GM12874 (cell line): ENCODE data around the gene VLDLR.

Experiments
- TF ChIP-seq, protein P1 (sequence below): IDR thresholded peaks from 2 replicates; pipeline ENCODE4 v1.5.1; 2011; ENCODE audit warnings: low read depth, mild to moderate bottlenecking, control low read depth, low read length, moderate library complexity; ENCODE audit not compliant: insufficient read depth

The VLDLR gene

DNA sequence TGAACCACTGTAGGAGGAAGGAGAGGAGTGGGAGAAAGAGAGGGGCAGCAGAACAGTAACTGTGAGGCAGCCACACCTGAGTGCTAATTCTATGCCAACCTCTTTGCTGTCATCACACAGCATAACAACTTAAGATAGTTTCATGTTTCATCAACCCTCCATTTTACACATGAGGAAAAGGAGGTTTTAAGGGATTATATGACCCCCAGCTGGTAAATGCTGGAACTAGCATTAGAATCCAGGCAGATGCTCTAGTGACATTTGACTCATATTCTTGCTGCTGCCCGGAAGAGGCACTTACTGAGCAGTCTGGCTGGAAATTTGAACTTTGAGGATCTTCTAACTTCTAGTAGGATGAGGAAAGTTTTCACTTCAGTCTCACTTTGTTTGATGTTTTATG is 24.1 kb upstream of the VLDLR start:
- TF ChIP-seq, protein P1, sequence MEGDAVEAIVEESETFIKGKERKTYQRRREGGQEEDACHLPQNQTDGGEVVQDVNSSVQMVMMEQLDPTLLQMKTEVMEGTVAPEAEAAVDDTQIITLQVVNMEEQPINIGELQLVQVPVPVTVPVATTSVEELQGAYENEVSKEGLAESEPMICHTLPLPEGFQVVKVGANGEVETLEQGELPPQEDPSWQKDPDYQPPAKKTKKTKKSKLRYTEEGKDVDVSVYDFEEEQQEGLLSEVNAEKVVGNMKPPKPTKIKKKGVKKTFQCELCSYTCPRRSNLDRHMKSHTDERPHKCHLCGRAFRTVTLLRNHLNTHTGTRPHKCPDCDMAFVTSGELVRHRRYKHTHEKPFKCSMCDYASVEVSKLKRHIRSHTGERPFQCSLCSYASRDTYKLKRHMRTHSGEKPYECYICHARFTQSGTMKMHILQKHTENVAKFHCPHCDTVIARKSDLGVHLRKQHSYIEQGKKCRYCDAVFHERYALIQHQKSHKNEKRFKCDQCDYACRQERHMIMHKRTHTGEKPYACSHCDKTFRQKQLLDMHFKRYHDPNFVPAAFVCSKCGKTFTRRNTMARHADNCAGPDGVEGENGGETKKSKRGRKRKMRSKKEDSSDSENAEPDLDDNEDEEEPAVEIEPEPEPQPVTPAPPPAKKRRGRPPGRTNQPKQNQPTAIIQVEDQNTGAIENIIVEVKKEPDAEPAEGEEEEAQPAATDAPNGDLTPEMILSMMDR: no peak

DNA sequence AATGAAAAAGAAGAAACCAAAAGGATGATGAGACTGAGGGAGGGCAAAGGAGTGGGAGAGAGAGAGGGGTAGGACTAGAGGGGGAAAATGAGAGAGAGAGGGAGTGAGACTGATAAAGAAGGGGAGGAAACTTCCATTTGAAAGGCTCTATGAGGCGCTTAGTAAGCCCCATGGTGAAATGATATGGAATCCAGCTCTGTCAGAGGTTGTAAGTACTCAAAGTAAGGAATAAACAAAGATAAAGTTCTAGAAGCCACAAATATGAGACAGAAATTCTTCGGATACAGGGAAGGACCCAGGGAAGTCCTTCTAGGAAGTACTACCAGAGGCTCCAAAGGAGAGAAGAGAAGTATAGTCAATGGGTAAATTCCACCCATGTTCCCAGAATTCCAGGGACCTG is 21.7 kb upstream of the VLDLR start:
- TF ChIP-seq, protein P1: no peak

DNA sequence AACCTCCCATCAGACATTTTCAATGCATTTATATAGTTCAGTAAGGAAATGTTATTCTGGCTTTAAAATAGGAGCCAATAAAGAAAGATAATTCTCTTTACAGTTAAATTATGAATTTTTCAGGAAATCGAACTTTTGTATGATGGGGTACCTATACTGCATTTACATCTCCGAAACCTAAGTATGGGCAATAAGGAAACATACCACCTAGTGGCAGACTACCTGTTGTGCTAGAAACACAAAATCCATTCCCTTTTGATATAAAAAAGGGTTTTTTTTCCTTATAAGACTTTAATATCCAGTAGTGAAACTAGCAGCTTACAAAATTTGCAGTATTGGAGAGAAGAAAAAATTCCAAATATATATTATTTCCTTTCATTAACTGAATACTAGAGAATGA is 21.3 kb upstream of the VLDLR start:
- TF ChIP-seq, protein P1: no peak

DNA sequence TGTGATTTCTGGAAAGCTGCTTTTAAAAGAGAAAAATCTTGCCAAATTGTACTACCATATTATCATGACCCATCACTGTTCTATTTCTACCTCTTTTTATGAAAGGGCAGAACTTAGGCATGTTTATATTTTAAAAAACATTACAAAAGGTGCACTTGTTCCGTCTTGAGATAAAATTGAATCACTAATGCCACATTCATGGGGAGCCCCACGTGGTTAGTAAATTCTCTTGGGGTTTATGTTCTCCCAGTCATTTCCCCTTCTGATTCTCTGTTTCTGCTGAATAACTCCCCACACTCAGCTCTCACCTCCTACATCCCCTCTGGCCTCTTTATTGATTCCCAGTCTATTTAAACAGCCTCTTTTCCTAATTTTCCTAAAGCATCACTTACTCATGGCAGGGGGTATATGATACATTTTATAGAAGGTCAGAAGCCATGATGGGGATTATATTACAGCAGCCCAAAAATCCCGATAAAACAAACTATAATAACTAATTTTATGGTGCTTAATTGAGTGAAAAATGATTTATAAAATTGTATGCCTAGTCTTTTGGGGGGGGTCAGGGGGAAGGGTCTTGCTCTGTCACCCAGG is 19.7 kb upstream of the VLDLR start:
- TF ChIP-seq, protein P1: no peak

DNA sequence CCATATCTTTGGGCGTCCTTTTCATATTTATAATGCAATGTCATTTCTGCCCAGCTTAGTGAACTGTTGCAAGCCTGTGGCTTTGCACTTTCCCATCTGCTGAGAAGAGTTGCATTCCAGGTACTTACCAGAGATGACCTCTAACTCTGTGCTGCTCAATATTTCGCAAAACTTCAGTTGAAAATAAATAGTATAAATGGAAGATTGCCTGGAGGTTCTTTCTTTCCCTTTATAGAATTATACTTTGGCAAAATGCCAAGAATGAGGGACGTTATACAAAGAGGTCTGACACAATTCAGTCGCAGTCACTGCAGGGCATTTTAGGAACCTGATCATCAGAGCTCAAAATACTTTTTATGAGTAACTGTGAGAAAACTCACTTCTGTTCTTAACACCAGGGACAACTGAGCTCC is 18.9 kb upstream of the VLDLR start:
- TF ChIP-seq, protein P1: no peak

DNA sequence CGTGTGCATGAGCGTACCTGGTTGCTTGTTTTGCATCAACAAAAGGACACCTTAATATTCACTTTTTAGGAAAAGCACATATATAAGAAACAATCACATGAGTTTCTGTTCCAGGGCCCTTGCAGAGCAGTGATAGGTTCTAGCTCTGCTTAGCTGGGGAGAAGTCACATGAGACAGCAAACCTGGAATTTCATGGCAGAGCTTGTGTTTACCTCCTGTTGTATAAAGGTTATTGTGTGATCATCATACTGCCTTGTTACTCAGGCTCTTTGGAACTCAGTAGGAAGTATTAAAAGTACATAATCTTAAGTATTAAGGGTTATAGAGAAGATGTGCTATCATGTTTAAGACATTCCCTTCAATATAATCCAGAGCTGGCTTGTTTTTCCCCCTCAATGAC is 18.0 kb upstream of the VLDLR start:
- TF ChIP-seq, protein P1: no peak

DNA sequence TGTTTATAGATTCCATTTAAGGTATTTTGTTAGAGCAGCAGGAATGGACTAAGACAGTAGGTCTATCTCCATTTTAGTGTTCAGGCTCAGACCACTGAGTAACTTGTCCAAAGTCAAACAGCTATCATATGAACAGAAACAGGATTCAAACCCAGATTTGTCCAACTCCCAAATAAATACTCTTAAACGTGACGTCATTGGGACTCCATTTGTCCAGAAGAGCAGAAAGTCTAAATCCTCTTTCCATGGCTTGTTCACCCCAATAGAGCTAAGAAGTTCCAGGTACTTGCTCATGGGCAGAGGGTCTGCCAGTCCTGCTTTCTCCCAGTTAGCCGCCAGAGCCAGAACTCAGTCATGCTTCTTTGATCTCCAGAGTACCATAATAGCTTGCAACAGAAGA is 16.3 kb upstream of the VLDLR start:
- TF ChIP-seq, protein P1: no peak
